Measurements from ENCODE around the gene ADAMTS1. TPM values are rescaled to one million over a fixed set of nuclear protein-coding genes. Genes with fewer than 3 reads are reported as not detected.

Gene ADAMTS1
- total and polyA plus RNA-seq, 8 donors = 4.4 to 32.1 (median 13.6) TPM

- H3K36me3 ChIP-seq = no peaks in the 10 kb centered on the region
- FAIRE-seq = peak; percentile 86
These were observed 49.3 kb downstream of the ADAMTS1 start for GRCh38 chr21:26795866-26796329.

GRCh38 chr21:26795412-26795805, 49.8 kb downstream of the ADAMTS1 start:
- Histone ChIP-seq H3K4me1 (peaks cover 0 to 2% (median under 1%) of the 10 kb centered on the region in 3 donors), H3K27me3 (no peaks in the 10 kb centered on the region), H3K4me3 (no peak overlapping the region), H3K9me3 (no peaks in the 10 kb centered on the region), H3K36me3 (no peaks in the 10 kb centered on the region), H3K27ac (peak overlapping the region in 1 of 4 donors; percentile 15)
- no peak for FAIRE-seq
- TF ChIP-seq CTCF (IDR thresholded peaks at IDR 0.05) = no peak
- WGBS, 2 donors = 84 to 87% methylated on average over 10 of the region's 10 CpGs
- intact Hi-C loops (cut with DNase I) = no loop called here
- ATAC-seq = no peak
- DNase-seq = no peak

More at GRCh38 chr21:26795866-26796329, 49.3 kb downstream of the ADAMTS1 start:
- Histone ChIP-seq H3K4me3 (no peak overlapping the region), H3K4me1 (no peaks in the 10 kb centered on the region), H3K27ac (peak overlapping the region in 1 of 4 donors; percentile 15), H3K27me3 (no peaks in the 10 kb centered on the region), H3K9me3 (no peaks in the 10 kb centered on the region)
- no peak for TF ChIP-seq CTCF (IDR thresholded peaks at IDR 0.05)
- peak in 2 of 6 donors; percentile 9 to 33 for DNase-seq
- intact Hi-C loops (cut with DNase I) = no loop called here
- WGBS, 2 donors = 31 to 41% methylated on average over 6 of the region's 6 CpGs
- ATAC-seq = peak in 3 of 4 donors; percentile 60 to 74 (median 68)

GRCh38 chr21:26794597-26795411, 50.4 kb downstream of the ADAMTS1 start:
- no peaks in the 10 kb centered on the region for H3K36me3 ChIP-seq
- intact Hi-C loops (cut with DNase I) = no loop called here
- no peak for DNase-seq
- no peak for ATAC-seq
- no peak for FAIRE-seq
- no peak overlapping the region for H3K4me3 ChIP-seq
- 70 to 78% methylated on average over 5 of the region's 5 CpGs for WGBS, 2 donors
- TF ChIP-seq CTCF (IDR thresholded peaks at IDR 0.05) = no peak
- H3K4me1 ChIP-seq = peaks cover 0 to 7% (median 7%) of the 10 kb centered on the region in 3 donors
- H3K9me3 ChIP-seq = no peaks in the 10 kb centered on the region
- no peak overlapping the region for H3K27ac ChIP-seq
- no peaks in the 10 kb centered on the region for H3K27me3 ChIP-seq

GRCh38 chr21:26790296-26790695, 54.9 kb downstream of the ADAMTS1 start:
- no peak for DNase-seq
- no peaks in the 10 kb centered on the region for H3K36me3 ChIP-seq
- FAIRE-seq = no peak
- H3K4me1 ChIP-seq = peaks cover 0 to 7% (median 7%) of the 10 kb centered on the region in 3 donors
- H3K9me3 ChIP-seq = no peaks in the 10 kb centered on the region
- H3K27me3 ChIP-seq = no peaks in the 10 kb centered on the region
- peak in 1 of 4 donors; percentile 51 for ATAC-seq
- no peak overlapping the region for H3K4me3 ChIP-seq
- TF ChIP-seq CTCF (IDR thresholded peaks at IDR 0.05) = no peak
- intact Hi-C loops (cut with DNase I) = no loop called here
- H3K27ac ChIP-seq = no peak overlapping the region

- DNase-seq (no peak), FAIRE-seq (peak; percentile 71), ATAC-seq (peak in 1 of 4 donors; percentile 51)
- H3K9me3 ChIP-seq = no peaks in the 10 kb centered on the region
- no peak overlapping the region for H3K4me3 ChIP-seq
- no peaks in the 10 kb centered on the region for H3K27me3 ChIP-seq
- WGBS, 2 donors = 75 to 84% methylated on average over 8 of the region's 8 CpGs
- H3K4me1 ChIP-seq = peaks cover 0 to 7% (median 7%) of the 10 kb centered on the region in 3 donors
- TF ChIP-seq CTCF (IDR thresholded peaks at IDR 0.05) = no peak
- H3K36me3 ChIP-seq = no peaks in the 10 kb centered on the region
- intact Hi-C loops (cut with DNase I) = no loop called here
- H3K27ac ChIP-seq = no peak overlapping the region
These were observed 56.4 kb downstream of the ADAMTS1 start for GRCh38 chr21:26788790-26789189.
